IMR-90 (cell line): ENCODE data around the gene SERPINH1.

Experiments used
- CEBPB ChIP-seq: IDR thresholded peaks from 2 replicates; pipeline ENCODE4 v1.6.1; 2012; ENCODE audit warnings: low read depth, low read length, improper control_type of control experiment
- CHD1 ChIP-seq: IDR thresholded peaks from 2 replicates; pipeline ENCODE4 v1.6.1; 2012; ENCODE audit warnings: low read depth, low read length, improper control_type of control experiment
- MAFK ChIP-seq: IDR thresholded peaks from 2 replicates; pipeline ENCODE4 v1.6.1; 2012; ENCODE audit warnings: low read depth, low read length, improper control_type of control experiment
- MXI1 ChIP-seq: IDR thresholded peaks from 2 replicates; pipeline ENCODE4 v1.6.1; 2012; ENCODE audit warnings: low read depth, mild to moderate bottlenecking, low read length, moderate library complexity, borderline replicate concordance
- POLR2A ChIP-seq: IDR thresholded peaks from 2 replicates; pipeline ENCODE4 v1.6.1; 2012; ENCODE audit warnings: mild to moderate bottlenecking, low read depth, low read length
- RAD21 ChIP-seq: IDR thresholded peaks from 2 replicates; pipeline ENCODE4 v1.6.1; 2012; ENCODE audit warnings: low read length, improper control_type of control experiment
- SMC3 ChIP-seq: fragments of 150-350 bp; IDR thresholded peaks from 2 replicates; pipeline ENCODE4 v1.6.1; 2016; ENCODE audit warnings: low read depth, mild to moderate bottlenecking, antibody characterized with exemption, low read length, moderate library complexity
- TF ChIP-seq, protein P1 (sequence below): conservative IDR thresholded peaks from 2 replicates; pipeline ENCODE4 v1.5.1; 2012; ENCODE audit warnings: mild to moderate bottlenecking, low read depth, low read length, improper control_type of control experiment

DNA sequence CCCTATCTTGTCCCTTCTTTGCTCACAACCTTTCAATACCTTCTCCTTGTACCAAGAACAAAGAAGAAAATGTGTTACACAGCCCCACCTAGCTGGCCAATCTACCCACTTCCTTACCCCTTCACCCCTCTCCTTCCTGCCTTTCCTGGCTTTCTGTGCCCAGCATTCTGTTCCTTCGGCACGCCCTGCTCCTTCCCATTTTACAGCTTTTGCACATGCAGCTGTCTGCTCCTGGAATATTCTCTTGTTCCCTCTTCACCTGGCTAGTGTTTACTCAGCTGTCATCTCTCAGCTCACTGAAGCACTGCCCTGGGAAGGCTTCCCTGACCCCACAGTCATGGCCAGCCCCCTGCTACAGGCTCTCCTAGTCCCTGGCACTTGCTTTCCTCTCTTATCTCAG, 30.7 kb downstream of the SERPINH1 start:
- TF ChIP-seq SMC3 (no peak), POLR2A (no peak), CEBPB (no peak), RAD21 (no peak), CHD1 (no peak), MXI1 (no peak), MAFK (no peak)
- TF ChIP-seq, protein P1, sequence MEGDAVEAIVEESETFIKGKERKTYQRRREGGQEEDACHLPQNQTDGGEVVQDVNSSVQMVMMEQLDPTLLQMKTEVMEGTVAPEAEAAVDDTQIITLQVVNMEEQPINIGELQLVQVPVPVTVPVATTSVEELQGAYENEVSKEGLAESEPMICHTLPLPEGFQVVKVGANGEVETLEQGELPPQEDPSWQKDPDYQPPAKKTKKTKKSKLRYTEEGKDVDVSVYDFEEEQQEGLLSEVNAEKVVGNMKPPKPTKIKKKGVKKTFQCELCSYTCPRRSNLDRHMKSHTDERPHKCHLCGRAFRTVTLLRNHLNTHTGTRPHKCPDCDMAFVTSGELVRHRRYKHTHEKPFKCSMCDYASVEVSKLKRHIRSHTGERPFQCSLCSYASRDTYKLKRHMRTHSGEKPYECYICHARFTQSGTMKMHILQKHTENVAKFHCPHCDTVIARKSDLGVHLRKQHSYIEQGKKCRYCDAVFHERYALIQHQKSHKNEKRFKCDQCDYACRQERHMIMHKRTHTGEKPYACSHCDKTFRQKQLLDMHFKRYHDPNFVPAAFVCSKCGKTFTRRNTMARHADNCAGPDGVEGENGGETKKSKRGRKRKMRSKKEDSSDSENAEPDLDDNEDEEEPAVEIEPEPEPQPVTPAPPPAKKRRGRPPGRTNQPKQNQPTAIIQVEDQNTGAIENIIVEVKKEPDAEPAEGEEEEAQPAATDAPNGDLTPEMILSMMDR: no peak
